Mucosa of gallbladder (tissue), 1 donor: Measurements from ENCODE around the gene ANKRD13B. TPM values are rescaled to one million over a fixed set of nuclear protein-coding genes. Genes with fewer than 3 reads are reported as not detected.

Experiments used
- DNase-seq: peaks from one replicate; pipeline ENCODE4 v3.0.0-alpha.2; 2020; ENCODE audit warnings: low spot score
- total RNA-seq: library from RNA; stranded (reverse); gene quantifications from one replicate; pipeline ENCODE4 v1.2.1, GENCODE V29; 2021
- donor health status: DM: no; HTN: no; CAD: no.

Gene ANKRD13B
- total RNA-seq, 1 donor from 2014 or later, result 13.4 TPM

GRCh38 chr17:29594519-29595090, 1.7 kb downstream of the ANKRD13B start:
- DNase-seq, result no peak

DNA sequence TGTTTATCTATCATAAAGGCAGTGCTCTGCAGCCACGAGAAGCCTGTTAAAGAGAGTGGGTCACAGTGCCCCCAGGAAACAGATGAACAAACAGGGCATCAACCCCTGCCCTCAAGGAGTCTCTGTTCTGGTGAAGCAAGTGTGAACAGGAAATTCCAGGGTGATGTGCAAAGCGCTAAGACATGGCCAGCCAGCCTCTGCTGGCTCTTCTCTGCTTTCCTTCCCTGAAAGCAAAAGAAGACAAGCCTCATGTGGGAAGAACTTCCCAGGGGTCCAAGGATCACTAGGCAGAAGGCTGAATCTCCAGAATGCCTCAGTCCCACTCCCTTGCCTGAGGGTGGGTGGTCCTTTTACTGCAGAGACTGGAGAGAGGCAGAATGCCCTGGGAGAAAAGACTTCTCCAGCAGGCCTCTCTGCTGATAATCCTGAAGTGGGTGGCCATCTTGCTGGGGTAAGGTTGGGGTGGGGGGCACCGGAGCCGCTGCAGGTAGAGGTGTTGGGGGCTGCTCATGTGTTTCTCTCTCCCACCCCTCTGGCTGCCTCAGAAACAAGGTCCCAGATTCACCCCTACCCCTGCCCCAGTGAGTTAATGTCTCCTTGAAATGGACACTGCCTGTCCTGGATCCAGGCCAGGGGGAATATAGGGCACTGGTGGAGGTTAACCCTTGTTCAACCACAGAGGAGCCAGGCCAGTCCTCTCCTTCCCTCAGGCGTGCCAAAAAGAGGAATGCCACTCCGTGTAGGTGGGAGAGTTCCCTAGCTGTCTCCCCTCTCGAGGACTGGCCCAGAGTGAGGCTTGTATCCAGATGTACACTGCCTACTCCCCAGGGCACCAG, 2.4 kb downstream of the ANKRD13B start:
- no peak for DNase-seq

DNA sequence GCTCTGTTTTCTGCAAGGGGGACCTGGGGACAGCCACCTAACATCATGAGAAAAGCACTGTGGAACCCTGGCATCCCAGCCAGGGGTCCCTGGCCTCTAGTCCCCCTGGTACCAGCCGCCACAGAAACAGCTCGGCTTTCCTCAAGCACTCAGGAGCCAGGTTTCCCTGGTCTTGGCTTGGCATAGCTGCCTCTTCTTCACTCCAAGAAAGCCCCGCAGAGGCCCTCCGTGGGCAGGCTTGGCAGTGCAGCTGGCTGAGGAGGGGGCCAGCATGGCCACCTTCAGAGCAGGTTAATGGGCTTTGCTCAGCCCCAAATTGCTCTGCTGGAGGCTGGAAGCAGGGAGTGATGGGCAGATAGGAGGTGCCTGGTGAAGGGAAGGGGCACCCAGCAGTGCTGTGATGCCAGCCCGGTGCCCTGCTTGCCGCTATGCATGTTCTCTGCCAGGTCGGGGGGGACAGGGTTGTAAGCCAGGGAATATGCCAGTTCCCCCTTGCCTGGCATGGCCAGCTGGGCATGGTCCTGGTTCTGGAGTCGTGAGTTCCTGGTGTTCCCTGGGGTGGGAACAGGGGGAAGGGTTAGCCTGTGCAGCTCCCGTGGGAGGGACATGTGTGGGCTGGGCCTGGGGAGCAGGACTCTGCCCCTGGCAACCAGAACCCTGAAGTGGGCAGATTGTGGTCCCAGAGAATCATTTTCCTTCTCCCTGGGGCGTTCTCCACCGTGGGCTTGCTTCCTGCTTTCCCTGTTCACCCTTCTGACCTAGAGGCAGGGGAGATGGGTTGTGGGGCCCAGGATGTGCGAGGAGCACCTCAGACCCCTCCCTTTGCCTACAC, 3.2 kb downstream of the ANKRD13B start:
- DNase-seq, result no peak

DNA sequence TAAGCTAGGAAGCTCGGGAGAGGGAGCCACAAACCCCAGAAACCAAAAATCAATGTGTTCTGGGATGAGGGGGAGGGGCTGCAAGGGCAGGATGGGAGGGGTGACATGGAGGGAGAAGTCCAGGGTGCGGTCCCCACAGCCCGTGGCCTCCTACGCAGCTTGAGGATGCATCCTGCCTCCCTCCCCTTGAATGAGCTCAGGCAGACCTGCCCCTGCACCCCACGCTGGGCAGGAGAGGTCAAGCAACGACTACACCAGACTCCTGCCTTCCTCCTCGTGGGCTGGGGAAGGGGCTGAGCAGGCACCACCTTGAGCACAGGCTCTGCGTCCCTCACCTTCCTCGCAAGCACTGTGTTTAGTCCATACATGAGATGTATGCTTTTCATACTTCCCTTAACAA, 3.9 kb downstream of the ANKRD13B start:
- DNase-seq, result no peak

GRCh38 chr17:29597361-29598172, 4.6 kb downstream of the ANKRD13B start:
- no peak for DNase-seq

GRCh38 chr17:29603109-29603674, 10.3 kb downstream of the ANKRD13B start:
- DNase-seq, result no peak

DNA sequence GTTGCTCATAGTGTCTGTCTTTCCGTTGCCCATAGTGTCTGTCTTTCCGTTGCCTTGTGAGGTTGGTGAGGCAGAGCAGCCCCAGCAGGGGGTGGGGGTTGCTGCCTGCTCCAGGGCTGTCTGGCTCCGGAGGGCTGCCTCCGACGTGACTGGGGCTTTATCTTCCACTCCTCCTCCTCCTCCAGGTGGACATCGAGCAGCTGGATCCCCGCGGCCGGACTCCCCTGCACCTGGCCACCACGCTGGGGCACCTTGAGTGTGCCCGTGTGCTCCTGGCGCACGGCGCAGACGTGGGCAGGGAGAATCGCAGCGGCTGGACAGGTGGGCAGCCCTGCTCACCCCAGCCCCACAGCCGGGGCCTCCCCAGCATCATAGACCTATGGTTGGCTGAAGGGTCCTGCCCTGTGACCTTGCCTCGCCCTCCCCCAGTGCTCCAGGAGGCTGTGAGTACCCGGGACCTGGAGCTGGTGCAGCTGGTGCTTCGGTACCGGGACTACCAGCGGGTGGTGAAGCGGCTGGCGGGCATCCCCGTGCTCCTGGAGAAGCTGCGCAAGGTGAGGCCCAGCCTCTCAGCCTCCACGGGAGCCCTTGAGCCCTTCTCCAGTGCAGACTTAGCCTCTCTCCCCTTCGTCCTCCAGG, 14.7 kb downstream of the ANKRD13B start:
- no peak for DNase-seq

DNA sequence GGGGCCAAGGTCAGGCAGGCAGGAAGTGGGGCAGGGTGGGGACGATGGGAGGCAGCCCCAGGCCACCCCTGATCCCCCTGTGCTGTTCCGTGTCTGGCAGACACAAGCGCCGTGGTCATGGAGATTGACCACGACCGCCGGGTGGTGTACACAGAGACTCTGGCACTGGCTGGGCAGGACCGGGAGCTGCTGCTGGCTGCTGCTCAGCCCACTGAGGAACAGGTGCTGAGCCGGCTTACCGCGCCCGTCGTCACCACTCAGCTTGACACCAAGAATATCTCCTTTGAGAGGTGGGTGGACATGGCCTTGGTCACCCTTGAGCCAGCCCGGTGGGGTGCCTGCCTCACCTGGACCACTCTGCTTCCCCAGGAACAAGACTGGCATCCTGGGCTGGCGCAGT, 16.1 kb downstream of the ANKRD13B start:
- DNase-seq, result no peak

GRCh38 chr17:29610395-29610794, 17.5 kb downstream of the ANKRD13B start:
- no peak for DNase-seq

DNA sequence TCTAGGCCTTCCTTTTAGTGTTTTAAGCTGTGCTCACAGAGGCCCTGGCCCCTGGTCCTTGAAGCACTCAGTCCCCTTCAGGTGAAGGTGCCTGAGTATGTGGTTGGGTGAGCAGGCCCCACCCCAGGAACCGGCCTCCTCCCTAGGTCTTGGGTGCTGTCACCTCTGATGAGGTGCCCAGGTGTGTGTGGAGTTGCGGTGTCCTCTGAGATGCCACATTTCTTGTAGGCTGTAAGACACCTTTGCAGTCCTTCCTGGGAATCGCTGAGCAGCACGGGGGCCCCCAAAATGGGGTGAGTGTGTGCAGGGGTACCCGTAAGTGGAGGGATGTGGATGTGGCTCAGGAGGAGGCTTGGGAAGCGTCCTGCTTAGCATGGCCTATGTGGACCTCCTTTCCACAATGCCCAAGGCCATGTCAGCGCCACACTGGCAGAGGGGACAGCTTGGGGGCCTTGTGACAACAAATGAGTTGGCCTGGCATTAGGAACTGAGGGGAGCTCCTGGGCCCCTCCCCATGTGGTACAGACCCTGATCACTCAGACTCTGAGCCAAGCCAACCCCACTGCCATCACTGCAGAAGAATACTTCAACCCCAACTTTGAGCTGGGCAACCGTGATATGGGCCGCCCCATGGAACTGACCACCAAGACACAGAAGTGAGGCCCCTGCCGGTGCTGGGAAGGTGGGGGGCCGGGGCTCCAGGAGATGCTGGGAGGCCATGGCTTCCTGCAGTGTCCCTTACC, 18.6 kb downstream of the ANKRD13B start:
- DNase-seq, result no peak

DNA sequence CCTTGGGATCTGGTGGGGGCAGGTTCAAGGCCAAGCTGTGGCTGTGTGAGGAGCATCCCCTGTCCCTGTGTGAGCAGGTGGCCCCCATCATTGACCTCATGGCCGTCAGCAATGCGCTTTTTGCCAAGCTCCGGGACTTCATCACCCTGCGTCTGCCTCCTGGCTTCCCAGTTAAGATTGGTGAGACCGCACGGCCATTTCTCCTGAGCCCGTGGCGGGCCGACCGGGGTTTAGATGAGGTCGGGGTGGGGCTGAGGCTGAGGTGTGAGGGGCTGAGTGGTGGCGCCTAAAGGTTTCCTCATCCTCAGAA, 19.1 kb downstream of the ANKRD13B start:
- DNase-seq, result no peak

GRCh38 chr17:29612404-29613280, 19.7 kb downstream of the ANKRD13B start:
- no peak for DNase-seq

- DNase-seq, result peak; percentile 96
These were observed 20.5 kb downstream of the ANKRD13B start for GRCh38 chr17:29613352-29613837.

DNA sequence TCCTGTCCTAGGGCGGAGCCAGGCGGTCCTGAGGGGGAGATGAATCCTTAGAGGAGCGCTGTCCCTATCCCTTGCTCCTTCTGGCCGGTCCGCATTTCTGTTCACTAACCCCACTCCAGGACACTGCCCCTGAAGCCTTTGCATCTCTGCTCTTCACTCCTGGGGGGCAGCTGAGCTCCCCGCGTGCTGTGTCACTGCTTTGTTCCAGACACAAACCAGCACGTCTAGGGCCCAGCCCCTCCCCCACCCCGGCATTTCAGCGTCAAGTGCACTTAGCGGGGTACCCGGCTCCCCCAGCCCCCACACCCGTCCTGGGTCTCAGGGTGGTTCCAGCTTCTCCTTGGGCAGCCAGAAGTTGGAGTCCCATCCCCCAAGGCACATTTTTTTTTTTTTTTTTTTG, 20.9 kb downstream of the ANKRD13B start:
- DNase-seq, result no peak

- DNase-seq, result no peak
These were observed 21.6 kb downstream of the ANKRD13B start for GRCh38 chr17:29614349-29615047.

DNA sequence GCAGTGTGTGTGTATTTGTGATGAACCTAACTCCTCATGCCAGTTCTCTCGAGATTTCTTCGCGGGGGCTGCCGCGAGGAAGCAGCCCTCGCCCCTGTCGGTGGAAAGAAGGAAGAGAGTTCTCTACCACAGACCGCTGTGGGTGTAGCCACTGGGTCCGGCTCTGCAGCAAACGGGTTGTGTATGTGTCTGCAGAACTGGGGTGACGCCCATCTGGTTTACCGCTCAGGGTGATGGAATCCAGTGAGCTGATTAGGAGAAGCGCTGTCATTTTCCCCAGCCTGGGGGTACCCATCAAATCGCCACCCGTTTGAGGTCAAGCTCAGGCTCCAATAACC, 22.1 kb downstream of the ANKRD13B start:
- no peak for DNase-seq

DNA sequence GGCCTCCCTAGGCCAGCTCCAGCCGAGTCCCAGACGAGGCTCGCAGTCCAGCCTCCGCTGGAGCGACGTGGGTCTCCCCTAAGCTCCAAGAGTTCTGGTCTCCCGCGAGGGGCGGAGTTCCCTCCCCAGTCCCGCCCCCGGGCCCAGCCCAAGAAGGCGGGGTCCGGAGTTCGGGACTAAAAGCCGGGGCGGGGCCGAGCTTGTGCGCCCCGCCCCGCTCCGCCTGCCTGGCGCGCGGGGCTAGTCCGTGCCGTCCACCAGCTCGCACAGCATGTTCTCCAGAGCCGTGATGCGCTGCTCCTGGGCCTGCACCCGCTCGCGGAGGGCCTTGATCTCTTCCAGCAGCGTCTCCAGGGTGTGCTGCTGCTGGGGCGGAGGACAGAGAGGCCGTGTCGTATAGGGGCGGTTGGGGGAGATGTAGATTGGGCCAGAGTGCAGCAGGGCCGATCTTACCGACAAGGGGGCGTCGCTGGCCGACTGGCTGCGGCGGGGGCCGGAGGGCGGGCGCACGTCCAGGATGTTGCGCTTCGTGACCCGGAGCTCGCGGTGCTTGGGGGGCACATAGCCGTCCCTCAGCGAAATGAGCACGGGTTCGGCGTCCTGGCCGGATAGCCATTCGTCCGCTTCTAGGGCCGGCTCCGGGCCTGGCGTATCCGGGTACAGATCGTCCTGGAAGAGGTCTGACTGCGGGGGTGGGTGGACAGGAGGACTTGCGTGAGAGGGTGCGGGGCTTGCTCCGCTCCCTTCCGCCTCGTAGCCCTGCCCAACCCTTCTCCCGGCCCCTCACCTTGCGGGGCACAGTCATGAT, 22.8 kb downstream of the ANKRD13B start:
- peak; percentile 86 for DNase-seq
